ENCODE results near the gene RBM7. TPM values are rescaled to one million over a fixed set of nuclear protein-coding genes. Genes with fewer than 3 reads are reported as not detected.

RBM7 gene
- total and polyA plus RNA-seq, 2 donors (not counting 3 experiments of a cell fraction or from before 2014, with no cell fraction given) = 16.4 to 38.4 TPM

DNA sequence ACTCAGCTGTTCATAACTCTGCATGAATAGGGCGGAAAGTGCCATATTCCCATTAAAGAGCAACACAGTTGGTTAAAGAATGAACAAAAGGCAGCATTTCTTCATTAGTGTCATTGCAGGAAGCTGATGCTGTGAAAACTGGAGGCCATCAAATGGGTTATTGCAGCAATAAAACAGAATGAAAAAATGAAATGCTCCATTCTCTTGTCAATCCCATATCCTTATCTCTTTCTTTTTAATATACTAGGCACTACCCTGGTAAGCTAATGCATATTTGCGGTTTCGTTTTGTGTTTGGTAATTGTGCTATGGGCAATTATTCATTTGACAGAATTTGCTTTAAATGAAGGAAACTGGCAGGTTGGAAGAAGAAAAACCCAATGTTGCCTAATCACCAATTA, 25.4 kb upstream of the RBM7 start:
- no peak for TF ChIP-seq CTCF (IDR thresholded peaks at IDR 0.05; ENCODE audit: extremely low read depth in 1 of 2, insufficient read depth in 1 of 2, low read depth in 1 of 2, low read length in 2 of 2)
- no peak for TF ChIP-seq EZH2 (IDR thresholded peaks at IDR 0.05; ENCODE audit: borderline replicate concordance, low read depth, low read length, severe bottlenecking)
- no peak for TF ChIP-seq GATA2 (IDR thresholded peaks at IDR 0.05; ENCODE audit: insufficient read depth, insufficient read length, low read depth, low read length)
- no peak for TF ChIP-seq JUN (IDR thresholded peaks at IDR 0.05; ENCODE audit: borderline replicate concordance, insufficient read depth, insufficient read length, low read depth)
- no peak for TF ChIP-seq POLR2AphosphoS5 (IDR thresholded peaks at IDR 0.05; ENCODE audit: insufficient read depth, low read depth, low read length)
- no peak for TF ChIP-seq FOS (IDR thresholded peaks at IDR 0.05; ENCODE audit: borderline replicate concordance, insufficient read depth, low read length)
- no peak for TF ChIP-seq MYC (IDR thresholded peaks at IDR 0.05; ENCODE audit: low read depth, low read length)
- TF ChIP-seq, protein P1, sequence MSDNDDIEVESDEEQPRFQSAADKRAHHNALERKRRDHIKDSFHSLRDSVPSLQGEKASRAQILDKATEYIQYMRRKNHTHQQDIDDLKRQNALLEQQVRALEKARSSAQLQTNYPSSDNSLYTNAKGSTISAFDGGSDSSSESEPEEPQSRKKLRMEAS (IDR thresholded peaks at IDR 0.05; ENCODE audit: insufficient read depth, insufficient read length) = no peak
- TF ChIP-seq POLR2A (IDR thresholded peaks at IDR 0.05; ENCODE audit: low read depth, low read length) = no peak
- Histone ChIP-seq H3K9me1 (replicated peaks; ENCODE audit: control insufficient read depth, extremely low read depth, insufficient read depth, low read length) (no peaks in the 10 kb centered on the region), H4K20me1 (replicated peaks; ENCODE audit: control insufficient read depth, extremely low read depth, insufficient read depth, low read length) (no peaks in the 10 kb centered on the region), H2AFZ (ENCODE audit: low read depth, low read length) (no peak overlapping the region), H3K79me2 (ENCODE audit: control insufficient read depth, insufficient read depth, low read length) (no peaks in the 10 kb centered on the region), H3K27me3 (ENCODE audit: control insufficient read depth in 2 of 2, insufficient read depth in 2 of 2, low read length in 2 of 2) (peaks cover 0 to 2% of the 10 kb centered on the region in 2 experiments), H3K27ac (ENCODE audit: insufficient read depth, low read depth, low read length) (no peak overlapping the region), H3K4me2 (ENCODE audit: insufficient read depth, low read length) (no peak overlapping the region), H3K4me1 (ENCODE audit: control insufficient read depth, extremely low read depth, insufficient read depth, low read length) (no peaks in the 10 kb centered on the region), H3K4me3 (replicated peaks in 1 of 3; ENCODE audit: insufficient read depth in 1 of 3, low read depth in 1 of 3, low read length in 3 of 3) (no peak overlapping the region), H3K9ac (replicated peaks; ENCODE audit: extremely low read depth, insufficient read depth, low read length) (no peak overlapping the region), H3K9me3 (replicated peaks; ENCODE audit: control insufficient read depth, insufficient read depth, low read length) (no peaks in the 10 kb centered on the region), H3K36me3 (ENCODE audit: control insufficient read depth in 2 of 2, extremely low read depth in 1 of 2, insufficient read depth in 2 of 2, low read length in 2 of 2) (no peaks in the 10 kb centered on the region)
- dilution Hi-C loops (cut with MboI; ENCODE audit: extremely low pct_ligation_motif_present, low sequenced_read_pairs) = no loop called here
- ChIA-PET POLR2A (no interaction called here), CTCF (no interaction called here)
- intact Hi-C loops (cut with micrococcal nuclease) = no loop called here
- no peak for FAIRE-seq
- no TSS peak for BruUV-seq (replicated peaks)
- DNase-seq (ENCODE audit: low read depth, low spot score) = no peak
